RWPE2 (cell line): ENCODE results near the gene NAT14.

ENCODE experiments used
- ATAC-seq: fragments of 200-7000 bp; cut with Tn5 transposase; 3 replicates; pipeline ENCODE4 v1.9.1; 2021; ENCODE audit warnings: low read depth
- DNase-seq: peaks from one replicate; pipeline ENCODE4 v3.0.0-alpha.2; 2020; ENCODE audit warnings: low spot score
- H3K27ac ChIP-seq: fragments of 450-650 bp; 2 replicates; pipeline ENCODE4 v1.5.1; 2017; ENCODE audit warnings: mild to moderate bottlenecking; ENCODE audit not compliant: poor library complexity, severe bottlenecking
- H3K27me3 ChIP-seq: fragments of 250-450 bp; sonication (Bioruptor Pico); 2 replicates; pipeline ENCODE4 v1.5.1; 2021; ENCODE audit warnings: mild to moderate bottlenecking, moderate library complexity; ENCODE audit not compliant: insufficient read depth, poor library complexity, severe bottlenecking
- H3K36me3 ChIP-seq: fragments of 250-450 bp; sonication (Bioruptor Pico); 2 replicates; pipeline ENCODE4 v1.5.1; 2020; ENCODE audit warnings: low read depth, mild to moderate bottlenecking, moderate library complexity
- H3K4me1 ChIP-seq: fragments of 250-450 bp; sonication (Bioruptor Pico); 2 replicates; pipeline ENCODE4 v1.5.1; 2021; ENCODE audit warnings: mild to moderate bottlenecking, moderate library complexity; ENCODE audit not compliant: insufficient read depth, poor library complexity, severe bottlenecking
- H3K4me3 ChIP-seq: fragments of 250-450 bp; sonication (Bioruptor Pico); 2 replicates; pipeline ENCODE4 v1.5.1; 2021; ENCODE audit warnings: mild to moderate bottlenecking, moderate library complexity; ENCODE audit not compliant: severe bottlenecking
- H3K9me3 ChIP-seq: fragments of 250-450 bp; sonication (Bioruptor Pico); 2 replicates; pipeline ENCODE4 v1.5.1; 2021; ENCODE audit warnings: mild to moderate bottlenecking, moderate library complexity; ENCODE audit not compliant: severe bottlenecking
- CTCF ChIP-seq: fragments of 450-650 bp; IDR thresholded peaks from one replicate; pipeline ENCODE4 v1.5.1; 2017; ENCODE audit warnings: mild to moderate bottlenecking, moderate library complexity; ENCODE audit not compliant: poor library complexity, severe bottlenecking

Gene NAT14

GRCh38 chr19:55479045-55479444 is 5.9 kb upstream of the NAT14 start:
- H3K27me3 ChIP-seq, result no peaks in the 10 kb centered on the region

GRCh38 chr19:55479451-55480230 is 5.3 kb upstream of the NAT14 start:
- H3K4me3 ChIP-seq, result no peak overlapping the region
- H3K4me1 ChIP-seq, result peaks cover 9% of the 10 kb centered on the region
- H3K27me3 ChIP-seq, result no peaks in the 10 kb centered on the region
- H3K27ac ChIP-seq, result no peak overlapping the region
- DNase-seq (no peak), ATAC-seq (no peak)
- no peaks in the 10 kb centered on the region for H3K9me3 ChIP-seq
- H3K36me3 ChIP-seq, result no peaks in the 10 kb centered on the region
- TF ChIP-seq CTCF, result no peak

More at GRCh38 chr19:55479045-55479444, 5.9 kb upstream of the NAT14 start:
- Histone ChIP-seq H3K36me3 (no peaks in the 10 kb centered on the region), H3K4me3 (no peak overlapping the region), H3K9me3 (no peaks in the 10 kb centered on the region), H3K4me1 (peaks cover 9% of the 10 kb centered on the region), H3K27ac (no peak overlapping the region)
- ATAC-seq, result no peak
- DNase-seq, result no peak
- TF ChIP-seq CTCF, result no peak

GRCh38 chr19:55481148-55481793 is 3.7 kb upstream of the NAT14 start:
- Histone ChIP-seq H3K27ac (no peak overlapping the region), H3K27me3 (no peaks in the 10 kb centered on the region), H3K4me1 (peaks cover 5% of the 10 kb centered on the region), H3K9me3 (no peaks in the 10 kb centered on the region), H3K4me3 (no peak overlapping the region), H3K36me3 (no peaks in the 10 kb centered on the region)
- peak; percentile 57 for DNase-seq
- TF ChIP-seq CTCF, result no peak
- ATAC-seq, result no peak

- TF ChIP-seq CTCF, result no peak
- no peak overlapping the region for H3K27ac ChIP-seq
- no peaks in the 10 kb centered on the region for H3K27me3 ChIP-seq
- no peaks in the 10 kb centered on the region for H3K9me3 ChIP-seq
- ATAC-seq, result no peak
- no peaks in the 10 kb centered on the region for H3K36me3 ChIP-seq
- no peak for DNase-seq
- H3K4me3 ChIP-seq, result no peak overlapping the region
- peaks cover 5% of the 10 kb centered on the region for H3K4me1 ChIP-seq
Measured at GRCh38 chr19:55481794-55482155, 3.2 kb upstream of the NAT14 start.
